HepG2 (cell line): Measurements from ENCODE around the gene TC2N. TPM values are rescaled to one million over a fixed set of nuclear protein-coding genes. Genes with fewer than 3 reads are reported as not detected.

Experiments used
- AGO1 ChIP-seq: fragments of 200-400 bp; formaldehyde crosslinking; IDR thresholded peaks from 2 replicates; pipeline ENCODE4 v1.6.1; 2017; ENCODE audit warnings: mild to moderate bottlenecking, low read depth, low read length, moderate library complexity; ENCODE audit not compliant: poor library complexity, severe bottlenecking
- BCL6 ChIP-seq: IDR thresholded peaks from 2 replicates; pipeline ENCODE4 v1.6.1; 2016; ENCODE audit warnings: missing genetic modification reagents, missing compliant biosample characterization
- E2F1 ChIP-seq: sonication (generic); formaldehyde crosslinking; IDR thresholded peaks from 2 replicates; pipeline ENCODE4 v1.5.0; 2020; ENCODE audit warnings: missing genetic modification reagents
- HMG20A ChIP-seq: IDR thresholded peaks from 2 replicates; pipeline ENCODE4 v1.6.1; 2016; ENCODE audit warnings: borderline replicate concordance
- HNRNPL ChIP-seq: fragments of 200-400 bp; formaldehyde crosslinking; IDR thresholded peaks from 2 replicates; pipeline ENCODE4 v1.6.1; 2017; ENCODE audit warnings: mild to moderate bottlenecking, low read depth, low read length
- IRF2 ChIP-seq: IDR thresholded peaks from 2 replicates; pipeline ENCODE4 v1.6.1; 2018; ENCODE audit warnings: missing genetic modification reagents, missing compliant biosample characterization
- IRF9 ChIP-seq: sonication (generic); formaldehyde crosslinking; IDR thresholded peaks from 2 replicates; pipeline ENCODE4 v1.8.0; 2022; ENCODE audit warnings: missing genetic modification reagents, mild to moderate bottlenecking, borderline replicate concordance
- ISX ChIP-seq: sonication (generic); formaldehyde crosslinking; conservative IDR thresholded peaks from 2 replicates; pipeline ENCODE4 v1.5.0; 2020; ENCODE audit warnings: missing genetic modification reagents
- KAT2B ChIP-seq: fragments of 150-350 bp; IDR thresholded peaks from 2 replicates; pipeline ENCODE4 v1.6.1; 2014; ENCODE audit warnings: low read depth, low read length, borderline replicate concordance
- KLF11 ChIP-seq: IDR thresholded peaks from 2 replicates; pipeline ENCODE4 v1.6.1; 2016; ENCODE audit warnings: missing compliant biosample characterization
- MED8 ChIP-seq: sonication (generic); formaldehyde crosslinking; IDR thresholded peaks from 2 replicates; pipeline ENCODE4 v1.8.1; 2023; ENCODE audit warnings: mild to moderate bottlenecking, missing genetic modification reagents; ENCODE audit not compliant: insufficient replicate concordance
- RERE ChIP-seq: IDR thresholded peaks from 2 replicates; pipeline ENCODE4 v1.6.1; 2016; ENCODE audit warnings: low read depth, missing genetic modification reagents, missing compliant biosample characterization
- SOX13 ChIP-seq, 3 experiments: fragments of 450-650 bp in 1 of 3; sonication (generic) in 1 of 3; formaldehyde crosslinking in 1 of 3; IDR thresholded peaks in 2 of 3; conservative IDR thresholded peaks in 1 of 3; 2 replicates each; pipeline versions ENCODE4 v1.5.0 to v1.6.1; 2016 to 2020; ENCODE audit warnings: antibody characterized with exemption in 1 of 3, mild to moderate bottlenecking in 1 of 3, missing compliant biosample characterization in 1 of 3, missing genetic modification reagents in 1 of 3, moderate library complexity in 1 of 3
- SP5 ChIP-seq: IDR thresholded peaks from 2 replicates; pipeline ENCODE4 v1.6.1; 2016; ENCODE audit warnings: low read depth, borderline replicate concordance
- ZBTB21 ChIP-seq: sonication (generic); formaldehyde crosslinking; IDR thresholded peaks from 2 replicates; pipeline ENCODE4 v1.4.0; 2020; ENCODE audit warnings: missing genetic modification reagents
- ZBTB7B ChIP-seq: sonication (generic); formaldehyde crosslinking; IDR thresholded peaks from 2 replicates; pipeline ENCODE4 v1.4.0; 2020; ENCODE audit warnings: missing genetic modification reagents
- ZGPAT ChIP-seq: IDR thresholded peaks from 2 replicates; pipeline ENCODE4 v1.6.1; 2016; ENCODE audit warnings: mild to moderate bottlenecking
- ZKSCAN8 ChIP-seq: IDR thresholded peaks from 2 replicates; pipeline ENCODE4 v1.6.1; 2016; ENCODE audit warnings: borderline replicate concordance, missing genetic modification reagents, missing compliant biosample characterization
- ZNF446 ChIP-seq: sonication (generic); formaldehyde crosslinking; IDR thresholded peaks from 2 replicates; pipeline ENCODE4 v1.5.0; 2020; ENCODE audit warnings: mild to moderate bottlenecking, missing genetic modification reagents
- ZNF605 ChIP-seq: sonication (generic); formaldehyde crosslinking; IDR thresholded peaks from 2 replicates; pipeline ENCODE4 v1.8.0; 2022; ENCODE audit warnings: mild to moderate bottlenecking, missing genetic modification reagents
- ZNF614 ChIP-seq: IDR thresholded peaks from 2 replicates; pipeline ENCODE4 v1.6.1; 2018; ENCODE audit warnings: missing biosample characterization, missing genetic modification reagents, inconsistent platforms, borderline replicate concordance
- polyA plus RNA-seq, 8 experiments: library from polyadenylated mRNA; depleted of rRNA in 3 of 8; stranded (reverse) in 7 of 8; unstranded in 1 of 8; fragments of >200 nt; fragmentation: Illumina TruSeq in 4 of 8; extraction: Trizol in 4 of 8; gene quantifications; 2 replicates each; pipeline versions ENCODE4 v1.2.1 to v1.2.3, GENCODE V29; 2011 to 2016; ENCODE audit warnings: low read depth in 4 of 8, missing spikeins in 1 of 8, mixed read lengths in 1 of 8; ENCODE audit not compliant: insufficient read depth in 1 of 8
- total RNA-seq, 5 experiments: library from RNA; depleted of rRNA; stranded (reverse); fragments of >200 nt; fragmentation: Illumina TruSeq; extraction: Trizol; gene quantifications; 2 replicates each; pipeline ENCODE4 v1.2.3, GENCODE V29; 2016; ENCODE audit warnings: low read depth in 1 of 5

Gene TC2N
- total and polyA plus RNA-seq, 2 of the 13 experiments (the other 11 are each of a cell fraction or from before 2014, with no cell fraction given), result 0.03 TPM; not detected in 1

- TF ChIP-seq ZNF614 (CRISPR knock-in tag), result peak; percentile 56; the same call in 1 of the 2 replicates
- no peak for TF ChIP-seq ZBTB7B (CRISPR knock-in tag)
- TF ChIP-seq SP5 (CRISPR knock-in tag), result no peak
- TF ChIP-seq HMG20A (CRISPR knock-in tag), result peak; percentile 60
- TF ChIP-seq RERE (CRISPR knock-in tag), result no peak
- TF ChIP-seq SOX13 (IDR thresholded peaks at IDR 0.05), result no peak
- TF ChIP-seq SOX13 (CRISPR knock-in tag; conservative IDR thresholded peaks at IDR 0.05 in 1 of 2, IDR thresholded peaks at IDR 0.05 in 1 of 2), result peak in 1 of 2 experiments; percentile 85; a peak in 2 of 4 replicates
- peak; percentile 62; the same call in 1 of the 2 replicates for TF ChIP-seq BCL6 (CRISPR knock-in tag)
- no peak for TF ChIP-seq ZKSCAN8
- TF ChIP-seq ZNF446 (CRISPR knock-in tag), result no peak
- TF ChIP-seq ZNF605 (CRISPR knock-in tag), result no peak
- peak; percentile 21; the same call in 1 of the 2 replicates for TF ChIP-seq IRF2 (CRISPR knock-in tag)
- TF ChIP-seq ZGPAT (CRISPR knock-in tag), result 0 out of 2 replicates have a peak, but pooled peaks have one; percentile 20
- TF ChIP-seq KAT2B, result no peak
- TF ChIP-seq HNRNPL, result no peak
- TF ChIP-seq KLF11, result 0 out of 2 replicates have a peak, but pooled peaks have one; percentile 50
- TF ChIP-seq ZBTB21 (CRISPR knock-in tag), result peak; percentile 73
- no peak for TF ChIP-seq MED8 (CRISPR knock-in tag)
- TF ChIP-seq AGO1, result no peak
- TF ChIP-seq E2F1 (CRISPR knock-in tag), result no peak
- TF ChIP-seq ISX (CRISPR knock-in tag), result no peak
- TF ChIP-seq IRF9 (CRISPR knock-in tag), result no peak
Measured at GRCh38 chr14:91755570-91756295, 111.6 kb downstream of the TC2N start (continued).
